Smooth muscle cell (in vitro differentiated cells): ENCODE measurements around the gene TBX1. TPM values are rescaled to one million over a fixed set of nuclear protein-coding genes. Genes with fewer than 3 reads are reported as not detected.

Source experiments
- DNase-seq: peaks from one replicate; lab custom pipeline; 2025; ENCODE audit not compliant: unreplicated experiment; lab: John Stamatoyannopoulos, UW
- H2AFZ ChIP-seq: fragments of 200-600 bp; sonication (generic); 2 replicates; pipeline ENCODE4 v1.6.0; 2016; ENCODE audit warnings: antibody characterized with exemption, low read depth, mild to moderate bottlenecking
- H3F3A ChIP-seq: fragments of 200-600 bp; sonication (generic); 2 replicates; pipeline ENCODE4 v1.6.0; 2017; ENCODE audit warnings: antibody characterized with exemption, low read depth
- H3K27ac ChIP-seq: fragments of 200-600 bp; sonication (generic); 2 replicates; pipeline ENCODE4 v1.5.1; 2016; ENCODE audit warnings: low read depth, mild to moderate bottlenecking
- H3K27me3 ChIP-seq: fragments of 200-600 bp; sonication (generic); 2 replicates; pipeline ENCODE4 v1.6.1; 2016; ENCODE audit warnings: low read depth, mild to moderate bottlenecking
- H3K36me3 ChIP-seq: fragments of 200-600 bp; sonication (generic); 2 replicates; pipeline ENCODE4 v1.5.1; 2016; ENCODE audit warnings: low read depth
- H3K4me1 ChIP-seq: fragments of 200-600 bp; sonication (generic); 2 replicates; pipeline ENCODE4 v1.5.1; 2016; ENCODE audit warnings: low read depth
- H3K4me2 ChIP-seq: fragments of 200-600 bp; sonication (generic); 2 replicates; pipeline ENCODE4 v1.6.0; 2016; ENCODE audit warnings: mild to moderate bottlenecking
- H3K4me3 ChIP-seq: fragments of 200-600 bp; sonication (generic); 2 replicates; pipeline ENCODE4 v1.5.1; 2016; ENCODE audit warnings: mild to moderate bottlenecking
- H3K79me2 ChIP-seq: fragments of 200-600 bp; sonication (generic); 2 replicates; pipeline ENCODE4 v1.6.0; 2016; ENCODE audit warnings: low read depth, mild to moderate bottlenecking
- H3K9ac ChIP-seq: fragments of 200-600 bp; sonication (generic); 2 replicates; pipeline ENCODE4 v1.6.0; 2016; ENCODE audit warnings: low read depth
- H3K9me3 ChIP-seq: fragments of 200-600 bp; sonication (generic); replicated peaks from 2 replicates; pipeline ENCODE4 v1.5.1; 2016; ENCODE audit warnings: low read depth
- H4K20me1 ChIP-seq: fragments of 200-600 bp; sonication (generic); 2 replicates; pipeline ENCODE4 v1.6.0; 2016; ENCODE audit warnings: low read depth
- CTCF ChIP-seq: fragments of 200-600 bp; sonication (generic); IDR thresholded peaks from 2 replicates; pipeline ENCODE4 v1.5.1; 2017; ENCODE audit warnings: borderline replicate concordance, mild to moderate bottlenecking, antibody characterized with exemption; ENCODE audit not compliant: insufficient read depth, poor library complexity, severe bottlenecking
- WGBS: methylation state at CpG from one replicate; pipeline ENCODE4 v1.1.7; 2016; ENCODE audit warnings: low lambda C conversion rate; 5-methylcytosine and 5-hydroxymethylcytosine counted together
- polyA plus RNA-seq: library from polyadenylated mRNA; unstranded; fragments of >200 nt; fragmentation: Nextera tagmentation; extraction: Ambion mirVana; gene quantifications from 2 replicates; pipeline ENCODE4 v1.2.1, GENCODE V29; 2016
- total RNA-seq: library from RNA; depleted of rRNA; stranded (reverse); fragments of >200 nt; gene quantifications from 2 replicates; pipeline ENCODE4 v1.2.3, GENCODE V29; 2014

TBX1 gene
- total and polyA plus RNA-seq, 2 experiments from 2014 or later = not detected

DNA sequence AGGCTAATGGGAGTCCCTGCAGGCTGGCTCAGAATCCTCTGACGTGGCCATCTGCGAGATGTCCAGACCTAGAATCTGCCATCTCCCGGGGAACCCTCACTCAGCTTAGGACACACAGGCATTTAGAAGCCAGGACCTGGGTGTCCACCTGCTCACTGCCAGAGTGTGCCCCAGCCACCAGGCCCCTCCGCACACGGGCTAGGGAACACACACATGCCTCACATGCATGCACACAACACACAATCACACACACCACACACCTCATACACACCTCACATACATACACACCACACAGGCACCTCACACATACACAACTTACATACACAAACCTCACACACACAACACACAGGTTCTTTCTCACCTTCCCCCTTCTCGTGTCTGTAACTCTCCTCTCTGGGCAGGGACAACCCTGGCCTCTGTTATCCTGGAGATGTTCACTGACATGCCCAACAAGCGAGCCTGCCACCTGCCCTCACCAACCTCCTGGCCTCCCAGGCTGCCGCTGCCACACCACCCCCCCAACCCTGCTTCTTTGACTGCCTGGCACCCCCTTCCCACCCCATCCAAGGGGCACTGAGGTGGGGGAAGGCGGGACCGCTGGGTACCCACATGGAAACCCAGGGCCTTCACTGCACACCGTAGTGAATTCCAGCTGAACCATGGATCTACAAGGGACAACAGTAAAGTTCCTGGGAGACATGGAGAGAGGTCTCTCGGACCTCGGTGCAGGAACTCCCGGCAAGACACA lies 56.0 kb downstream of the TBX1 start:
- Histone ChIP-seq H2AFZ (no peak overlapping the region), H3K4me1 (no peaks in the 10 kb centered on the region), H3K36me3 (no peaks in the 10 kb centered on the region), H3K9me3 (no peaks in the 10 kb centered on the region), H3K27me3 (no peaks in the 10 kb centered on the region), H3K27ac (no peak overlapping the region), H3F3A (no peaks in the 10 kb centered on the region), H3K4me2 (no peak overlapping the region), H3K4me3 (no peak overlapping the region), H3K9ac (no peak overlapping the region), H4K20me1 (no peaks in the 10 kb centered on the region), H3K79me2 (no peaks in the 10 kb centered on the region)
- WGBS = 96% methylated on average over 11 of the region's 14 CpGs
- no peak for TF ChIP-seq CTCF
- no peak for DNase-seq

Other genes starting within 250 kb of the TBX1 start
- not detected in 2 replicates for gene CLDN5, start 236.4 kb upstream of the TBX1 start, total RNA-seq
- gene CLDN5, start 236.4 kb upstream of the TBX1 start, polyA plus RNA-seq = 0.11 TPM in 1 of 2 replicates, not detected in the other
- 19.9 and 26.6 TPM in 2 replicates for gene SEPTIN5, start 46.3 kb upstream of the TBX1 start, total RNA-seq
- 41.5 and 64.1 TPM in 2 replicates for gene SEPTIN5, start 46.3 kb upstream of the TBX1 start, polyA plus RNA-seq
- gene GP1BB, start 37.2 kb upstream of the TBX1 start, total RNA-seq = 0.94 and 3.0 TPM in 2 replicates
- gene GP1BB, start 37.2 kb upstream of the TBX1 start, polyA plus RNA-seq = 6.7 and 9.7 TPM in 2 replicates
- 2.3 and 4.1 TPM in 2 replicates for gene GNB1L, start 94.1 kb downstream of the TBX1 start, total RNA-seq
- gene GNB1L, start 94.1 kb downstream of the TBX1 start, polyA plus RNA-seq = 7.4 and 7.9 TPM in 2 replicates
- 3.8 and 7.3 TPM in 2 replicates for gene RTL10, start 94.1 kb downstream of the TBX1 start, total RNA-seq
- 7.5 TPM in 2 replicates for gene RTL10, start 94.1 kb downstream of the TBX1 start, polyA plus RNA-seq
- gene COMT, start 181.0 kb downstream of the TBX1 start, total RNA-seq = 4.1 and 9.9 TPM in 2 replicates
- 6.2 and 34.1 TPM in 2 replicates for gene COMT, start 181.0 kb downstream of the TBX1 start, polyA plus RNA-seq
- 0.36 TPM in 1 of 2 replicates, not detected in the other for gene TXNRD2, start 181.0 kb downstream of the TBX1 start, total RNA-seq
- 0.99 and 3.2 TPM in 2 replicates for gene TXNRD2, start 181.0 kb downstream of the TBX1 start, polyA plus RNA-seq